ENCODE results near the gene GALNS. TPM values are rescaled to one million over a fixed set of nuclear protein-coding genes. Genes with fewer than 3 reads are reported as not detected.

GALNS gene
- total and polyA plus RNA-seq, 2 of the 13 experiments (the other 11 are each of a cell fraction or from before 2014, with no cell fraction given), result 9.2 to 9.8 TPM

DNA sequence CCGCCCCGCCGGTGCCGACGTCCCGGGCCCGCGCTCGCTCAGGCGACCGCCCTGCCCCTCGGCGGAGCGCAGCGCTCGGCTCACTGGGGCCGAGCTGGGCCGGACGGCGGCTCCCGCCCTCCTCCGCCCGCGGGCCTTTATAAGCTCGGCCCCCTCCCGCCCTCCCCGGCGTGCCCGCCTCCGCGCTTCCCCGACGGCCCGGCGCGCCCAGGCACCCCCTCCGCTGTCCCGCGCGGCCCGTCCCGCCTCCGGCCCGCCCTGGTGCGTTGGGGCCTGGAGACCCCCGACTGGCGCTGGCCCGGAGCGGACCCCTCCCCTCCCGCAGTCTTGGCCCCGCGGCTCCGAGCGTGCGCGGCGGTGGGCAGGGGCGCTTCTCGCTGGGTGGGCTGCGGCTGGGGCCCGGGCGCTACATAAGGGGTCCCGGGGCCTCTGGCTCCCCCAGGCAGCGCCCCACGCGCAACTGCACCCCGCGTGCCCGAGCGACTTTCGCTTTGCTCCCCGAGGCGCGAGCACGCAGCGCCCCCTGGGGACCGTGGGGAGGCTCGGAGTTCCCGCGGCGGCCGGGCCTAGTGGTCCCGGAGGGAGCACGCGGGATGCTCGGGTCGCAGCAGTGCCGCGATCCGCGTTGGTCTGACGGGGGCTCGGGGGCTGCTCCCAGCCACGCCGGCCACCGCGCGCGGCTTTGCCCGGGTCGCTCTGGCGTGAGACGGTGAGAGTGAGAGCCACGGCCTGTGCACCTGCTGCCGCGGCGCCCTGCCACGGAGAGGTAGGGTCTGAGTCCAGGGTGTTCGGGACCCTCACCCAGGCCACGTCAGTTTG is 71.4 kb downstream of the GALNS start, which contains the start of gene PIEZO1 (continued):
- TF ChIP-seq, protein P1, sequence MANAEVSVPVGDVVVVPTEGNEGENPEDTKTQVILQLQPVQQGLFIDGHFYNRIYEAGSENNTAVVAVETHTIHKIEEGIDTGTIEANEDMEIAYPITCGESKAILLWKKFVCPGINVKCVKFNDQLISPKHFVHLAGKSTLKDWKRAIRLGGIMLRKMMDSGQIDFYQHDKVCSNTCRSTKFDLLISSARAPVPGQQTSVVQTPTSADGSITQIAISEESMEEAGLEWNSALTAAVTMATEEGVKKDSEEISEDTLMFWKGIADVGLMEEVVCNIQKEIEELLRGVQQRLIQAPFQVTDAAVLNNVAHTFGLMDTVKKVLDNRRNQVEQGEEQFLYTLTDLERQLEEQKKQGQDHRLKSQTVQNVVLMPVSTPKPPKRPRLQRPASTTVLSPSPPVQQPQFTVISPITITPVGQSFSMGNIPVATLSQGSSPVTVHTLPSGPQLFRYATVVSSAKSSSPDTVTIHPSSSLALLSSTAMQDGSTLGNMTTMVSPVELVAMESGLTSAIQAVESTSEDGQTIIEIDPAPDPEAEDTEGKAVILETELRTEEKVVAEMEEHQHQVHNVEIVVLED (CRISPR knock-in tag; IDR thresholded peaks at IDR 0.05; ENCODE audit: borderline replicate concordance), result peak; percentile 39; the same call in 1 of the 2 replicates
- TF ChIP-seq TP53 (CRISPR knock-in tag; conservative IDR thresholded peaks at IDR 0.05) (0 out of 2 replicates have a peak, but pooled peaks have one; percentile 31), GPN1 (CRISPR knock-in tag; IDR thresholded peaks at IDR 0.05; ENCODE audit: borderline replicate concordance) (peak; percentile 61; the same call in 1 of the 2 replicates), GTF3A (CRISPR knock-in tag; conservative IDR thresholded peaks at IDR 0.05) (peak; percentile 93; the same call in 1 of the 2 replicates), TOE1 (CRISPR knock-in tag; IDR thresholded peaks at IDR 0.05) (0 out of 2 replicates have a peak, but pooled peaks have one; percentile 46), SRY (CRISPR knock-in tag; IDR thresholded peaks at IDR 0.05) (peak; percentile 69), KLF9 (CRISPR knock-in tag; IDR thresholded peaks at IDR 0.05; ENCODE audit: low read depth) (no peak), HOXA3 (CRISPR knock-in tag; IDR thresholded peaks at IDR 0.05) (peak; percentile 69; the same call in 1 of the 2 replicates), ZNF292 (CRISPR knock-in tag; IDR thresholded peaks at IDR 0.05; ENCODE audit: borderline replicate concordance, low read depth) (no peak), LCORL (IDR thresholded peaks at IDR 0.05) (no peak), LCORL (CRISPR knock-in tag; IDR thresholded peaks at IDR 0.05) (peak; percentile 93), ERF (CRISPR knock-in tag; IDR thresholded peaks at IDR 0.05) (peak; percentile 77)
- TF ChIP-seq, protein P2, sequence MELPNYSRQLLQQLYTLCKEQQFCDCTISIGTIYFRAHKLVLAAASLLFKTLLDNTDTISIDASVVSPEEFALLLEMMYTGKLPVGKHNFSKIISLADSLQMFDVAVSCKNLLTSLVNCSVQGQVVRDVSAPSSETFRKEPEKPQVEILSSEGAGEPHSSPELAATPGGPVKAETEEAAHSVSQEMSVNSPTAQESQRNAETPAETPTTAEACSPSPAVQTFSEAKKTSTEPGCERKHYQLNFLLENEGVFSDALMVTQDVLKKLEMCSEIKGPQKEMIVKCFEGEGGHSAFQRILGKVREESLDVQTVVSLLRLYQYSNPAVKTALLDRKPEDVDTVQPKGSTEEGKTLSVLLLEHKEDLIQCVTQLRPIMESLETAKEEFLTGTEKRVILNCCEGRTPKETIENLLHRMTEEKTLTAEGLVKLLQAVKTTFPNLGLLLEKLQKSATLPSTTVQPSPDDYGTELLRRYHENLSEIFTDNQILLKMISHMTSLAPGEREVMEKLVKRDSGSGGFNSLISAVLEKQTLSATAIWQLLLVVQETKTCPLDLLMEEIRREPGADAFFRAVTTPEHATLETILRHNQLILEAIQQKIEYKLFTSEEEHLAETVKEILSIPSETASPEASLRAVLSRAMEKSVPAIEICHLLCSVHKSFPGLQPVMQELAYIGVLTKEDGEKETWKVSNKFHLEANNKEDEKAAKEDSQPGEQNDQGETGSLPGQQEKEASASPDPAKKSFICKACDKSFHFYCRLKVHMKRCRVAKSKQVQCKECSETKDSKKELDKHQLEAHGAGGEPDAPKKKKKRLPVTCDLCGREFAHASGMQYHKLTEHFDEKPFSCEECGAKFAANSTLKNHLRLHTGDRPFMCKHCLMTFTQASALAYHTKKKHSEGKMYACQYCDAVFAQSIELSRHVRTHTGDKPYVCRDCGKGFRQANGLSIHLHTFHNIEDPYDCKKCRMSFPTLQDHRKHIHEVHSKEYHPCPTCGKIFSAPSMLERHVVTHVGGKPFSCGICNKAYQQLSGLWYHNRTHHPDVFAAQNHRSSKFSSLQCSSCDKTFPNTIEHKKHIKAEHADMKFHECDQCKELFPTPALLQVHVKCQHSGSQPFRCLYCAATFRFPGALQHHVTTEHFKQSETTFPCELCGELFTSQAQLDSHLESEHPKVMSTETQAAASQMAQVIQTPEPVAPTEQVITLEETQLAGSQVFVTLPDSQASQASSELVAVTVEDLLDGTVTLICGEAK (IDR thresholded peaks at IDR 0.05), result no peak
- TF ChIP-seq, protein P2 (CRISPR knock-in tag; IDR thresholded peaks at IDR 0.05), result peak; percentile 90
- TF ChIP-seq, protein P3, sequence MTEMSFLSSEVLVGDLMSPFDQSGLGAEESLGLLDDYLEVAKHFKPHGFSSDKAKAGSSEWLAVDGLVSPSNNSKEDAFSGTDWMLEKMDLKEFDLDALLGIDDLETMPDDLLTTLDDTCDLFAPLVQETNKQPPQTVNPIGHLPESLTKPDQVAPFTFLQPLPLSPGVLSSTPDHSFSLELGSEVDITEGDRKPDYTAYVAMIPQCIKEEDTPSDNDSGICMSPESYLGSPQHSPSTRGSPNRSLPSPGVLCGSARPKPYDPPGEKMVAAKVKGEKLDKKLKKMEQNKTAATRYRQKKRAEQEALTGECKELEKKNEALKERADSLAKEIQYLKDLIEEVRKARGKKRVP (CRISPR knock-in tag; IDR thresholded peaks at IDR 0.05), result 0 out of 4 replicates have a peak, but pooled peaks of 1 of the 2 experiments have one; percentile 52
- TF ChIP-seq, protein P4, sequence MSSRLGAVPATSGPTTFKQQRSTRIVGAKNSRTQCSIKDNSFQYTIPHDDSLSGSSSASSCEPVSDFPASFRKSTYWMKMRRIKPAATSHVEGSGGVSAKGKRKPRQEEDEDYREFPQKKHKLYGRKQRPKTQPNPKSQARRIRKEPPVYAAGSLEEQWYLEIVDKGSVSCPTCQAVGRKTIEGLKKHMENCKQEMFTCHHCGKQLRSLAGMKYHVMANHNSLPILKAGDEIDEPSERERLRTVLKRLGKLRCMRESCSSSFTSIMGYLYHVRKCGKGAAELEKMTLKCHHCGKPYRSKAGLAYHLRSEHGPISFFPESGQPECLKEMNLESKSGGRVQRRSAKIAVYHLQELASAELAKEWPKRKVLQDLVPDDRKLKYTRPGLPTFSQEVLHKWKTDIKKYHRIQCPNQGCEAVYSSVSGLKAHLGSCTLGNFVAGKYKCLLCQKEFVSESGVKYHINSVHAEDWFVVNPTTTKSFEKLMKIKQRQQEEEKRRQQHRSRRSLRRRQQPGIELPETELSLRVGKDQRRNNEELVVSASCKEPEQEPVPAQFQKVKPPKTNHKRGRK (CRISPR knock-in tag; IDR thresholded peaks at IDR 0.05), result 0 out of 2 replicates have a peak, but pooled peaks have one; percentile 40
